HG03039 (cell line): ENCODE results near the gene PAK1.

Experiments used
- ATAC-seq: cut with Tn5 transposase; IDR thresholded peaks from one replicate; pipeline ENCODE4 v1.9.1; 2021; ENCODE audit warnings: mild to moderate bottlenecking, moderate library complexity; ENCODE audit not compliant: unreplicated experiment

Gene PAK1

DNA sequence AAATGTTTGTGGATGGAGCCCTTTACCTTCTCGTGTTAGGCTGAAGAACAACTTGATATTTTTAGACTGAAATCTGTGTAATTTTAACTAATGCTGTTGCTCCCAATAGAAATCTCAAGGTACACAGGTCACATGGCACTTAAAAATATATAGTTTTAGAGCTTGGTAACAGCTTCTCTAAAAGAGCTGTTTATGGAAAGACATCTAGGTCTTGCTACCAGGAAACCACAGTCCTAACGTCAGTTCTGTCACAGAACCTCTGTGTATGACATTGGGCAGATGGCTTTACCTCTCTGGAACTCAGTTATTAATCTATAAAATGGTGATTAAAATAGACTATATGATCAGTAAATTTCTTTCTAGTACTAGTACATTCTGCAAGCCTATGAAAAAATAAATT is 35.4 kb downstream of the PAK1 start:
- ATAC-seq: no peak

GRCh38 chr11:77436969-77437368 is 36.9 kb downstream of the PAK1 start:
- no peak for ATAC-seq

GRCh38 chr11:77436506-77436905 is 37.4 kb downstream of the PAK1 start:
- no peak for ATAC-seq

DNA sequence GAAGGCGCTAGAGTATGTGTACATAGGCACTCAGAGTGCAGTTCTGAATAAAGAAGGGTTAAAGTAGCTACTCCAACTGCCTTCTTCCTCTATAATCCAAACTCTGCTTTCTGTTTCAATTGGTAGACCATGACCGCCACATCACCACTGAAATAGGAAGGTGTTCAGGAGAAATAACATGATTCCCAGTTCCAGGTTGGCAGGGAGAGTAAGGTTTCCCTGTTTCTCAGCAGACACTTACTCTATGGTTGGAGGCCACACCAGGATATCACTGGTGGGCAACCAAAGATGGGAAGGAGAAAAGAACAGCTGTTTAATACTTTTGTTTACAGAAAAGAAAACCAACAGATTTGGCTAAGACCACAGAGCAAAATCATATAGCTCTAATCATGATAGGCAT is 37.9 kb downstream of the PAK1 start:
- ATAC-seq: no peak

DNA sequence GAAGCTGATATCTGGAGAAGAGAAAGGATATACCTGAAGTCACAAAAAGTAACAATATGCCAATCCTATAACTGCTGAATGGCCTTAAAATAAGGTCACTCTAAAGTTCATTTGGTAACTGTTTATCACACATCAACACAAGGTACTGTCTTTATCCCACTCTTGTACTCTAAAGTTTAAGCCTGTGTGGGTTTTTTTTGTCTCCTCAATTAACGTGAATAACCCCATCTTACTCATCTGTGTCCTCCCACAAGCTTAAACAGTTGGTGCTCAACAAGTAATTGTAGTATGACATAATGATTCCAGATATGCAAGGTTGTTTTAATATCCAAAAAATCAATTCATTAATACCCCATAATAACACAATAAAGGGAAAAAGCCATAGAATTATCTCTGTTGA is 42.1 kb downstream of the PAK1 start:
- ATAC-seq: no peak

- no peak for ATAC-seq
These were observed 45.3 kb downstream of the PAK1 start for GRCh38 chr11:77428598-77428997.

DNA sequence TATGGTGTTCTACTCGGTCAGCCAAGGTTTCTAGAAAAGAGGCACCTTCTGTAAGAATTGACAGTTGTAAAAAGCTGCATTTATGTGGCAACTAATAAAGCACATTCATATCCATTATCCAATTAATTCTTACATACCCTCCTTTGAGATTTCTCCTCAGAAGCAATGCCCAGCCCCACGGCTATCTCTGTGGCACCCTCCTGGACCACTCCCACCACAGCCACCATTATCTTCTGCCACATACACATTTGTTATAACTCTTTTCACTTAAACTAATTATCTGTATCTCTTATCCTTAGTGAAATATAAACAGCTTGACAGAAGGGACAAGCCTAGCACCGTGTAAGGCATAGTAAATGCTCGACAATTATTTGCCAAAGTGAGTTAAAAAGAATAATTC is 48.5 kb downstream of the PAK1 start:
- ATAC-seq: no peak

- ATAC-seq: no peak
These were observed 49.2 kb downstream of the PAK1 start for GRCh38 chr11:77424644-77425043.

GRCh38 chr11:77423624-77424023 is 50.3 kb downstream of the PAK1 start:
- no peak for ATAC-seq

- ATAC-seq: no peak
These were observed 51.2 kb downstream of the PAK1 start for GRCh38 chr11:77422687-77423086.

DNA sequence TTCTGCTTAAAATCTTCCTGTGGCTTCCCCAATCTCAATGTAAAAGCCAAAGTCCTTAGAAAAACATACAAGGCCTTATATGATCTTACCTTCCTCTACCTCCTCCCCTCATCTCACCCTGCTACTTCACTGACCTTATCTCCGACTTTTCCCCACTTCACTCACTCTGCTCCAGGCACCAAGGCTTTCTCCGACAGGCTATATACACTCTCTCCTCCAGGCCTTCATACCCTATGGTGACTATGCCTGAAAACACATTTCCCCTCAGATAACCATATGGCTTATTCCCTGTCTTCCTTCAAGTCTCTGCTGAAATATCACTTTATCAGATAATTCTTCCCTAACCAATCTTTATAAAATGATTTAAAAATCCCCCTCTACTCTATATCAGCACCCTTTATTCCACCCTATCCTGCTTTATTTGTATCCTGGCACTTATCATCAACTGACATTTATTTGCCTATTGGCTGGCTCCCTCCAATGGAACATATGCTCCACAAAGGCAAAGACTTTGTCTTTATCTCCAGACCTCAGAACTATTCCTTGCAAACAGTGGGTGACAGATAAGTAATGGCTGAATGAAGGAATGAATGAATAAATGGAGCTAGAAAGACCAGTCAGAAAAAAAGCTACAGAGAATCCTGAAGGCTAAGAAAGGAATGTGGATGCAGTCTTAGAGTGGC is 52.7 kb downstream of the PAK1 start:
- ATAC-seq: no peak

DNA sequence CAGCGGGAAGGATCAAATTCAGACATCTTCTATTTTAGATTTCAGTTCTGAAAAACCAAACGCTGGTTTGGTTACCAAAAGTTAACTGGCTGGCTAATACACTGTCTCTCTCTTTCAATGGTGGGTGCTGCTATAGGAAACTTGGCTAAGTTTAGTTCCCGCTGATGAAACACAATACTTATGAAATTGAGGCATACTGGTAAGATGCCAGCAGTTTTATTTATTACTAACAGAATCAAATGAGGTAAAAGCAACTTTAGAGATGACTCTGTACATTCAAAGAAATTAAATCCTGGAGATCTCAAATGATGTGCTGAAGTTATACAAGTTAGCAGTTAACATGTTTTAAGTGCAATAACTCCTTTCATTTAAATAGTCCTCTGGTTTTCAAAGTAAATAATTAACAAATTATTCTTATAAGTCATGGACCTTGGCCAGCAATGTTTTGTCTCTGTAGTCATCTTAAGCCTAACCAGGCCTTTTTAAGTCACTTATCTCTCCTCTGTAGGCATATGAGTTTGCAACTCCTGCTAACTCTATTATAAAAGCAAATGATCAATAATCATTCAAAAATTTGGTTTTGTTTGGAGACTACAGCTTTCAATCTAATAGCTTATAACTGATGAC is 54.8 kb downstream of the PAK1 start:
- no peak for ATAC-seq

GRCh38 chr11:77418155-77418970 is 55.5 kb downstream of the PAK1 start:
- ATAC-seq: no peak

DNA sequence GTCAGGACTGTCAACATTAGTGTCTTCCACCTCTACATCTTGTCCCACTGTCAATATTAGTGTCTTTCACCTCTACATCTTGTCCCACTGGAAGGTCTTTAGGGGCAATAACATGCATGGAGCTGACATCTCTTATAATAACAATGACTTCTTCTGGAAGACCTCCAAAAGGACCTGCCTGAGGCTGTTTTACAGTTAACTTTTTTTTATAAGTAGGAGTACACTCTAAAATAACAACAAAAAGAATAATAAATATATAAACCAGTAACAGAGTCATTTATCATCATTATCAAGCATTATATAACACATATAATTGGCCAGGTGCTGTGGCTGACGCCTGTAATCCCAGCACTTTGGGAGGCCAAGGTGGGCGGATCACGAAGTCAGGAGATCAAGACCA is 57.5 kb downstream of the PAK1 start:
- no peak for ATAC-seq

- no peak for ATAC-seq
These were observed 59.9 kb downstream of the PAK1 start for GRCh38 chr11:77413850-77414460.

DNA sequence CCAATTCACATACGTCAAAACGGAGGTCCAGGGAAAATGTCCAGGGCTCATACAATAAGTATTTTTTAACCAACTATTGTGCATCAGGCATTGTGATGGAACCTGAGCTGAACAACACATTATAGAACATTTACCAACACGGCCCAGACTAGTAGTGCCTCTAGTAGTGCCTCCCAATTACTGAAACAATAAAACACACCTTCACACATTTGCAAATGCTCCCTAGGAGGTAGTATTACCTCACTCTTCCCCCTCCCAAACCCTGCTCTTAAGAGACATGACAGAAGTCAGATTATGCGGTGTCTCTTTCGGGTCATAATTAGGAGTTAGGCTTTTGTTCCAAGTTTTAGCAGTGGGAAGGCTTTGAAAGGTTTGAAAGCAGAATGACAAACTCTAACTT is 61.1 kb downstream of the PAK1 start:
- no peak for ATAC-seq

DNA sequence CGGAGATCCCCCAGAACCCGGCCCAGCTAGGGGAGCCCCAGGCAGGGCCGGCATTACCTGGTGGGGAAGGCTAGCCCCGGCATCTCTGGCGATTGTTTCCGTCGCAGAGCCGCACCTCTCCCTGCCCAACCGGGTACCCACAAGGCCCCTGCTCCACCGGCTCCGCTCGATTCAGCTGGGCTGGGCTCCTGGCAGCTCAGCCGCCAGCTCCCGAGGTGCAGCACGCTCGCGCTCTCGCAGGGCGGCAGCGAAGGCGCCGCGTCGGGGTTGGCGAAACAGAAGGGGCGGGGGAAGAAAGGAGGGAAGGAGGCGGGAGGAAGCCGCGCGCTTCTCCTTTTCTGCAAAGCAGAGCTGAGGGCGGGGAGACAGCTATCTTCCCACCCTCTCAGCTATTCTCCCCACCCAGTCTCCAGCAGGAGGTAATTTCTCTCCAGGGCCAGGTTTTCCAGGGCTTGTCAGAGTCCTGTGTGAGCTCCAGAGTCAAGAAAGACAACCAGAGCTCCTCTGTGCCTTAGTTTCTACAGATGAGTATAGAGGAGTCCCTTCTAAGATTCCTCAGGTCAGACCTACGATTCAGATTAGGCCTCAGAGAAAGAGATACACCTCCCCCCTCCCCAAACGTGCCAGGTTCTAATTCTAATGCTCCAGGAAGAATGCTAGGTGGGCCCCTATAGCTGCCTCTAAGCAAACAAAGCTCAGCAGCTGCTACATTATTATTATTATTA is 62.0 kb downstream of the PAK1 start:
- ATAC-seq: peak; percentile 92

DNA sequence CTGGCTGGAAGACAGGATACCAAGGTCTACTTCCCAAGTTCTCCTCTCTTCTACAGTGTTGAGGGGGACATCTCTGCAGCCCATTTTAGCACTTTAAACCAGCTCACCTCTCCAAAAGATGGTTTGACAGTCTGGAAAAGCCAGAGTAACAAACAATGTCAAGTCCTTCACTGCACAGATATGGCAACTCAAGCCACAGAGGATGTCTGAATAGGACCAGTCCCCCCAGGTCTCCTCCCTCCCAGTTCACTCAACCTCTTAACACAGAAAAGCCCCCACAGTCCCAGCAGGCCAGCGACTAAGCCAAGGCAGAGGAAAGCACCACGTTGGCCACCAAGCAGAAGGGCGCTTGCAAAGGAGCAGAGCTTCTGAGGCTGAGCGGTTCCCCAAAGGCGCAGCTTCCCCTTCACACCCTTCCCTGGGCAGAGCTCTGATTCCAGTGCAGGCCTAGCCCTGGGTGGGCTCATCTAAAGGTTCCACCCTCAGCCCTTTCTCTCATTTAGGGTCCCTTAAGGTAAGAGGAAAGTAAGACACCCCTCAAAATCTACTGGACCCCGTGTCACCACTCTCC is 62.7 kb downstream of the PAK1 start:
- peak; percentile 31 for ATAC-seq

DNA sequence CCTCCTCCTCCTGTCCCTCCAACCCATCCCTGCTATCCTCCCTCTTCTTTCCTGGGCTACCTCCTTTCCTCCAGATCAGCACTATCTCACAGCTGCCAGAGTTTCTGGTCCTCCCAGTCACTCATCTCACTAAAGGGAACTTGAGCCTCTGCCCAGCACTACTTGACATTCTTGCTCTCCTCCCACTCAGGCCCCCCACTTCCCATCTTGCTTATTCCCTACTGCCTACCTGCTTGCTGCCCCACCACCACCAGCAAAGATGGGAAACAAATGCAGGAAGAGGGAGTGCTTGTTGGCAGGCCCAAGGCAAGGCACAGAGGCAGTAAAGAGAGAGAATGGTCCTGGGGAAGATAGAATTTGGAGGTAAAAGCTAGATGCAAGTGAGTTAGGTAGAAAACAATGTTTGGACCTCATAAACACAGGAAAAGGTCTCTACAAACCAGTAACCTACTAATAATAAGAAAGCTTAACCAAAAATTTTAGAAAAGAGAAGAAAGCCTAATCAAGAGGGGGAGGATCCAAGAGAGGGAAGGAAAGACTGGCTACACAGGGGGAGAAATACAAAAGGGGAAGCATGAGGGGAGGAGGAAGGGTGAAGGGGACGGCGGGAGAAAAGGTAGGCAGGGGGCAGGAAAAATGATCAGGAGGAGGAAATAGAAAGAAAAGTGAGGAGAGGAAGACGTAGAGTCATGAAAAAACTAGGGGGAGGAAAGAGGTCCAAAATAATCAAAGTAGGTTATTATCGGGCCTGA is 63.6 kb downstream of the PAK1 start:
- ATAC-seq: no peak

DNA sequence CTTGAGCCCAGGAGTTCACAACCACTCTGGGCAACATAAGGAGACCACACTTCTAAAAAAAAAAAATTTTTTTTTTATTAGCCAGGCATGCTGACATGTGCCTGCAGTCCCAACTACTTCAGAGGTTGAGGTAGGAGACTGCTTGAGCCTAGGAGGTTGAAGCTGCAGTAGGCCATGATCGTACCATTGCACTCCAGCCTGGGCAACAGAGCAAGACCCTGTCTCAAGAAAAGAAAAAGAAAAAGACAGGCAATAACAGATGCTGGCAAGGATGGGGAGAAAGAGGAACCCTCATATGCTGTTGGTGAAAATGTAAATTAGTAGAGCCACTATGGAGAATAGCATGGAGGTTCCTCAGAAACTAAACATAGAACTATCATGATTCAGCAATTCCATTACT is 64.8 kb downstream of the PAK1 start:
- ATAC-seq: no peak
